SU-DHL-6 (cell line): ENCODE results near the gene RBL1.
"Not testable (repeated sequence)": the region's sequence is repeated elsewhere in the genome, so short reads cannot be mapped to it uniquely, and the experiment has no call there.

Experiments
- H2AFZ ChIP-seq: fragments of 200-600 bp; sonication (generic); 2 replicates; pipeline ENCODE4 v1.6.1; 2014; ENCODE audit warnings: low read depth, mild to moderate bottlenecking, moderate library complexity, mixed read lengths, antibody characterized with exemption, low read length; ENCODE audit not compliant: severe bottlenecking
- H3F3A ChIP-seq: fragments of 200-600 bp; shearing (Covaris generic); 2 replicates; pipeline ENCODE4 v1.6.0; 2016; ENCODE audit warnings: antibody characterized with exemption, mild to moderate bottlenecking; ENCODE audit not compliant: insufficient read depth
- H3K27ac ChIP-seq: fragments of 200-600 bp; sonication (generic); 2 replicates; pipeline ENCODE4 v1.5.1; 2016; ENCODE audit warnings: low read depth, mild to moderate bottlenecking, low read length, moderate library complexity, mixed read lengths
- H3K27me3 ChIP-seq: fragments of 200-600 bp; sonication (generic), shearing (Covaris generic); 2 replicates; pipeline ENCODE4 v1.6.0; 2014; ENCODE audit warnings: mild to moderate bottlenecking, low read length
- H3K36me3 ChIP-seq: fragments of 200-600 bp; sonication (generic); 2 replicates; pipeline ENCODE4 v1.6.1; 2014; ENCODE audit warnings: mild to moderate bottlenecking, low read length, mixed read lengths
- H3K4me2 ChIP-seq: fragments of 300-600, 200-600 bp; shearing (Covaris generic), sonication (generic); 2 replicates; pipeline ENCODE4 v1.6.0; 2014; ENCODE audit warnings: low read length, low read depth, mild to moderate bottlenecking; ENCODE audit not compliant: poor library complexity, severe bottlenecking
- H3K4me3 ChIP-seq: fragments of 200-600 bp; sonication (generic); 2 replicates; pipeline ENCODE4 v1.5.1; 2014; ENCODE audit warnings: antibody characterized with exemption, low read length, mild to moderate bottlenecking, mixed read lengths; ENCODE audit not compliant: insufficient read depth, poor library complexity, severe bottlenecking
- H3K79me2 ChIP-seq: fragments of 200-600 bp; sonication (generic); 2 replicates; pipeline ENCODE4 v1.6.1; 2014; ENCODE audit warnings: mild to moderate bottlenecking, low read length, moderate library complexity; ENCODE audit not compliant: insufficient read depth
- H3K9ac ChIP-seq: fragments of 200-600 bp; sonication (generic); 2 replicates; pipeline ENCODE4 v1.7.0; 2014; ENCODE audit warnings: mild to moderate bottlenecking, low read length
- H3K9me2 ChIP-seq: fragments of 200-600 bp; sonication (generic); replicated peaks from 2 replicates; pipeline ENCODE4 v1.6.1; 2014; ENCODE audit warnings: low read length; ENCODE audit not compliant: insufficient read depth
- H3K9me3 ChIP-seq: fragments of 200-600 bp; sonication (generic); 2 replicates; pipeline ENCODE4 v1.6.1; 2014; ENCODE audit warnings: low read length, mixed read lengths; ENCODE audit not compliant: insufficient read depth
- H4K20me1 ChIP-seq: fragments of 200-600 bp; sonication (generic); 2 replicates; pipeline ENCODE4 v1.6.1; 2014; ENCODE audit warnings: low read depth, mild to moderate bottlenecking, antibody characterized with exemption, low read length, moderate library complexity, mixed read lengths
- EZH2phosphoT487 ChIP-seq: fragments of 200-600 bp; sonication (generic), shearing (Covaris generic); conservative IDR thresholded peaks from 2 replicates; pipeline ENCODE4 v1.6.1; 2018; ENCODE audit warnings: mild to moderate bottlenecking, antibody characterized with exemption, low read length, moderate library complexity, mixed read lengths
- TF ChIP-seq, protein P1 (sequence below): fragments of 200-600 bp; sonication (generic); IDR thresholded peaks from one replicate; pipeline ENCODE4 v1.5.1; 2017; ENCODE audit warnings: antibody characterized with exemption, mild to moderate bottlenecking, low read length, moderate library complexity; ENCODE audit not compliant: insufficient read depth, poor library complexity, severe bottlenecking

The RBL1 gene

DNA sequence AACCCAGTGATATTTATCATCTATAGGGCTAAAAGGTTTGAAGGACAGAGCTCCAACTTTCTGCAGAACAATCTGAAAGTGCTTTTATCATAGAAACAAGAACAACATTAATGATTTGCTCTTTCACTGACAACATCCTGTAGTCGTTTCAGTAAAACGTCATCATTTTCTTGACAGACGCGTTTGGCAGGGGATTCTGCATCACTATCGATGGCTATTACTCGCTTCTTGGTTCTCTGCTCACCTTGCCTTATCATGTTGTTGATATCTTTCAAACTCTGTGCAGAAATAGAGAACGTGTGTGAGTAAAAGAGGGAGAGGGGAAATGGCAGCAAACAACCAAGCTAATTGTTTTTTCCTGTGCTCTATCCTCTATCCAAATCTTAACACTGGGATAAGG, 97.1 kb downstream of the RBL1 start:
- Histone ChIP-seq H3K4me3 (no peak overlapping the region), H3K9me2 (no peaks in the 10 kb centered on the region), H3K9me3 (no peaks in the 10 kb centered on the region), H3K9ac (no peak overlapping the region), H3F3A (0 out of 2 replicates have a peak, but pooled peaks cover 9% of the 10 kb centered on the region), H4K20me1 (no peaks in the 10 kb centered on the region), H3K36me3 (peaks cover 15% of the 10 kb centered on the region; the same call in 1 of the 2 replicates), H3K27ac (no peak overlapping the region), H2AFZ (no peak overlapping the region), H3K27me3 (no peaks in the 10 kb centered on the region), H3K79me2 (no peaks in the 10 kb centered on the region), H3K4me2 (no peak overlapping the region)
- TF ChIP-seq, protein P1, sequence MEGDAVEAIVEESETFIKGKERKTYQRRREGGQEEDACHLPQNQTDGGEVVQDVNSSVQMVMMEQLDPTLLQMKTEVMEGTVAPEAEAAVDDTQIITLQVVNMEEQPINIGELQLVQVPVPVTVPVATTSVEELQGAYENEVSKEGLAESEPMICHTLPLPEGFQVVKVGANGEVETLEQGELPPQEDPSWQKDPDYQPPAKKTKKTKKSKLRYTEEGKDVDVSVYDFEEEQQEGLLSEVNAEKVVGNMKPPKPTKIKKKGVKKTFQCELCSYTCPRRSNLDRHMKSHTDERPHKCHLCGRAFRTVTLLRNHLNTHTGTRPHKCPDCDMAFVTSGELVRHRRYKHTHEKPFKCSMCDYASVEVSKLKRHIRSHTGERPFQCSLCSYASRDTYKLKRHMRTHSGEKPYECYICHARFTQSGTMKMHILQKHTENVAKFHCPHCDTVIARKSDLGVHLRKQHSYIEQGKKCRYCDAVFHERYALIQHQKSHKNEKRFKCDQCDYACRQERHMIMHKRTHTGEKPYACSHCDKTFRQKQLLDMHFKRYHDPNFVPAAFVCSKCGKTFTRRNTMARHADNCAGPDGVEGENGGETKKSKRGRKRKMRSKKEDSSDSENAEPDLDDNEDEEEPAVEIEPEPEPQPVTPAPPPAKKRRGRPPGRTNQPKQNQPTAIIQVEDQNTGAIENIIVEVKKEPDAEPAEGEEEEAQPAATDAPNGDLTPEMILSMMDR: no peak
- no peak for TF ChIP-seq EZH2phosphoT487

DNA sequence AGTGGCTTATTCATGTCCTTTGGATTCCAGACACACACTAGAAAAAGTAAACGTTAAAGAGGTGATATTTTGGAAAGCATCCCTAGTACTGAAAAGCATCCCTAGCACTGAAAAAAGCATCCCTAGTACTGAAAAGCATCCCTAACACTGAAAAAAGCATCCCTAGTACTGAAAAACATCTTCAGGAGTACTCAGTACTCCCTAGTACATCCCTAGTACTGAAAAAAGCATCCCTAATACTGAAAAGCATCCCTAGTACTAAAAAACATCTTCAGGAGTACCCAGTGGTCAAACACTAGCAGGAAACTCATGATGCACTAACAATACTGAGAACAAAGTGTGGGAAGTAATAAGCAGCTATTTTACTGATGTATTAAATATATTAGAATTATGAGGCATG, 98.7 kb downstream of the RBL1 start:
- 0 out of 2 replicates have a peak, but pooled peaks cover 4% of the 10 kb centered on the region for H3F3A ChIP-seq
- no peak for TF ChIP-seq EZH2phosphoT487
- TF ChIP-seq, protein P1: no peak
- no peak overlapping the region for H3K9ac ChIP-seq
- H3K9me3 ChIP-seq: no peaks in the 10 kb centered on the region
- H3K27me3 ChIP-seq: no peaks in the 10 kb centered on the region
- no peak overlapping the region for H3K4me3 ChIP-seq
- H3K4me2 ChIP-seq: no peak overlapping the region
- H4K20me1 ChIP-seq: no peaks in the 10 kb centered on the region
- no peak overlapping the region for H2AFZ ChIP-seq
- no peak overlapping the region for H3K27ac ChIP-seq
- peaks cover 6% of the 10 kb centered on the region; the same call in 1 of the 2 replicates for H3K36me3 ChIP-seq
- no peaks in the 10 kb centered on the region for H3K9me2 ChIP-seq
- no peaks in the 10 kb centered on the region for H3K79me2 ChIP-seq

DNA sequence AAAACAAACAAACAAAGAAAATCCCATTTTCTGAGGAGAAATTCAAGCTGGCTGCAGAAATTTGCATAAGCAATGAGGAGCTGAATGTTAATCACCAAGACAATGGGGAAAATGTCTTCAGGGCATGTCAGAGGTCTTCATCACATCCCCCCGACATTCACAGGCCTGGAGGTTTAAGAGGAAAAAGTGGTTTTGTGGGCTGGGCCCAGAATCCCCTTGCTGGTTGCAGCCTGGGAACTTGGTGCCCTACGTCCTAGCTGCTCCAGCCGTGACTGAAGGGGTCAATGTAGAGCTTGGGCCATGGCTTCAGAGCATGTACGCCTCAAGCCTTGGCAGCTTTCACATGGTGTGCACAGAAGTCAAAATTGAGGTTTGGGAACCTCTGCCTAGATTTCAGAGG, 101.6 kb downstream of the RBL1 start:
- not testable (repeated sequence) for H3F3A ChIP-seq, H3K9ac ChIP-seq, H3K36me3 ChIP-seq, H3K9me3 ChIP-seq, H3K9me2 ChIP-seq, H3K79me2 ChIP-seq, H3K4me3 ChIP-seq, H4K20me1 ChIP-seq, H2AFZ ChIP-seq, H3K27me3 ChIP-seq, H3K27ac ChIP-seq, H3K4me2 ChIP-seq

DNA sequence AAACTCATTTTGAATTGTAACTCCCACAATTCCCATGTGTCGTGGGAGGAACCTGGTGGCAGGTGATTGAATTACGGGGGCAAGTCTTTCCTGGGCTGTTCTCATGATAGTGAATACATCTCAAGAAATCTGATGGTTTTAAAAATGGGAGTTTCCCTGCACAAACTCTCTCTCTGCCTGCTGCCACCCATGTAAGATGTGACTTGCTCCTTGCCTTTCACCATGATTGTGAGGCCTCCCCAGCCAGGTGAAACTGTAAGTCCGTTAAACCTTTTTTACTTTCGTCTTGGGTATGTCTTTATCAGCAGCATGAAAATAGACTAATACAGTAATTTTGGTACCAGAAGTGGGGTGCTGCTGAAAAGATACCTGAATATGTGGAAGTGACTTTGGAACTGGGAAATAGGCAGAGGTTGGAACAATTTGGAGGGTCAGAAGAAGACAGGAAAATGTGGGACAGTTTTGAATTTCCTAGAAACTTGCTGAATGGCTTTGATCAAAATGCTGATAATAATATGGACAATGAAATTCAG, 102.9 kb downstream of the RBL1 start:
- H3K4me2 ChIP-seq: no peak overlapping the region
- H4K20me1 ChIP-seq: no peaks in the 10 kb centered on the region
- no peak overlapping the region for H3K4me3 ChIP-seq
- H3K36me3 ChIP-seq: peaks cover 6% of the 10 kb centered on the region; the same call in 1 of the 2 replicates
- H3K27me3 ChIP-seq: no peaks in the 10 kb centered on the region
- no peak overlapping the region for H2AFZ ChIP-seq
- H3K9me2 ChIP-seq: no peaks in the 10 kb centered on the region
- TF ChIP-seq, protein P1: no peak
- no peak for TF ChIP-seq EZH2phosphoT487
- 0 out of 2 replicates have a peak, but pooled peaks cover 4% of the 10 kb centered on the region for H3F3A ChIP-seq
- H3K9me3 ChIP-seq: no peaks in the 10 kb centered on the region
- H3K79me2 ChIP-seq: no peaks in the 10 kb centered on the region
- no peak overlapping the region for H3K27ac ChIP-seq
- no peak overlapping the region for H3K9ac ChIP-seq
